GM12891 (cell line): ENCODE measurements around the gene SLC1A2.

Experiments used
- POLR2A ChIP-seq: IDR thresholded peaks from 2 replicates; pipeline ENCODE4 v1.6.1; 2011; ENCODE audit warnings: low read depth, low read length, control low read depth
- POLR2AphosphoS5 ChIP-seq: IDR thresholded peaks from 2 replicates; pipeline ENCODE4 v1.6.1; 2011; ENCODE audit warnings: low read depth, low read length, control low read depth
- POU2F2 ChIP-seq: IDR thresholded peaks from 2 replicates; pipeline ENCODE4 v1.6.1; 2011; ENCODE audit warnings: low read depth, mild to moderate bottlenecking, control low read depth, low read length, moderate library complexity
- SPI1 ChIP-seq: IDR thresholded peaks from 2 replicates; pipeline ENCODE4 v1.6.1; 2011; ENCODE audit warnings: low read depth, low read length, control low read depth
- TAF1 ChIP-seq: IDR thresholded peaks from 2 replicates; pipeline ENCODE4 v1.6.1; 2011; ENCODE audit warnings: low read depth, low read length, control low read depth

- TF ChIP-seq POLR2A, result no peak
- no peak for TF ChIP-seq POLR2AphosphoS5
- TF ChIP-seq SPI1, result no peak
- no peak for TF ChIP-seq TAF1
- no peak for TF ChIP-seq POU2F2
Measured at GRCh38 chr11:35464308-35464707, 45.0 kb upstream of the SLC1A2 start.
